ENCODE measurements around the gene SLC28A1.

Gene SLC28A1

GRCh38 chr15:84956199-84956598 is 71.7 kb downstream of the SLC28A1 start:
- no peak overlapping the region for H3K27ac Mint-ChIP-seq
- H3K36me3 Mint-ChIP-seq (ENCODE audit: low read depth), result no peaks in the 10 kb centered on the region
- peaks cover 2% of the 10 kb centered on the region for H3K27me3 Mint-ChIP-seq
- H3K9me3 Mint-ChIP-seq, result no peaks in the 10 kb centered on the region
- H3K4me3 Mint-ChIP-seq, result no peak overlapping the region
- intact Hi-C loops (cut with micrococcal nuclease), result no loop called here
- H3K4me1 Mint-ChIP-seq (ENCODE audit: low read depth), result peaks cover 31% of the 10 kb centered on the region

GRCh38 chr15:84960391-84961113 is 76.1 kb downstream of the SLC28A1 start:
- Mint-ChIP-seq H3K4me3 (no peak overlapping the region), H3K4me1 (ENCODE audit: low read depth) (peaks cover 27% of the 10 kb centered on the region), H3K9me3 (peaks cover 19% of the 10 kb centered on the region), H3K27me3 (peaks cover 2% of the 10 kb centered on the region), H3K27ac (no peak overlapping the region), H3K36me3 (ENCODE audit: low read depth) (no peaks in the 10 kb centered on the region)
- intact Hi-C loops (cut with micrococcal nuclease), result no loop called here

- Mint-ChIP-seq H3K9me3 (peaks cover 19% of the 10 kb centered on the region), H3K27ac (no peak overlapping the region), H3K27me3 (peaks cover 2% of the 10 kb centered on the region), H3K4me1 (ENCODE audit: low read depth) (peaks cover 22% of the 10 kb centered on the region), H3K4me3 (no peak overlapping the region), H3K36me3 (ENCODE audit: low read depth) (no peaks in the 10 kb centered on the region)
- intact Hi-C loops (cut with micrococcal nuclease), result no loop called here
These were observed 76.6 kb downstream of the SLC28A1 start for GRCh38 chr15:84961114-84961452.

GRCh38 chr15:84961707-84962106 is 77.2 kb downstream of the SLC28A1 start:
- Mint-ChIP-seq H3K27me3 (no peaks in the 10 kb centered on the region), H3K9me3 (peaks cover 19% of the 10 kb centered on the region), H3K4me3 (no peak overlapping the region), H3K36me3 (ENCODE audit: low read depth) (no peaks in the 10 kb centered on the region), H3K27ac (no peak overlapping the region), H3K4me1 (ENCODE audit: low read depth) (peaks cover 17% of the 10 kb centered on the region)
- intact Hi-C loops (cut with micrococcal nuclease), result no loop called here

- H3K27ac Mint-ChIP-seq, result no peak overlapping the region
- peaks cover 26% of the 10 kb centered on the region for H3K4me1 Mint-ChIP-seq (ENCODE audit: low read depth)
- H3K27me3 Mint-ChIP-seq, result no peaks in the 10 kb centered on the region
- H3K36me3 Mint-ChIP-seq (ENCODE audit: low read depth), result no peaks in the 10 kb centered on the region
- H3K4me3 Mint-ChIP-seq, result no peak overlapping the region
- peaks cover 19% of the 10 kb centered on the region for H3K9me3 Mint-ChIP-seq
- intact Hi-C loops (cut with micrococcal nuclease), result no loop called here
These were observed 78.5 kb downstream of the SLC28A1 start for GRCh38 chr15:84962955-84963354.

- intact Hi-C loops (cut with micrococcal nuclease), result no loop called here
- H3K4me3 Mint-ChIP-seq, result no peak overlapping the region
- no peaks in the 10 kb centered on the region for H3K36me3 Mint-ChIP-seq (ENCODE audit: low read depth)
- no peak overlapping the region for H3K27ac Mint-ChIP-seq
- peaks cover 19% of the 10 kb centered on the region for H3K9me3 Mint-ChIP-seq
- peaks cover 9% of the 10 kb centered on the region for H3K4me1 Mint-ChIP-seq (ENCODE audit: low read depth)
- no peaks in the 10 kb centered on the region for H3K27me3 Mint-ChIP-seq
These were observed 82.9 kb downstream of the SLC28A1 start for GRCh38 chr15:84967380-84967779.

GRCh38 chr15:84968301-84968700 is 83.8 kb downstream of the SLC28A1 start:
- Mint-ChIP-seq H3K27ac (no peak overlapping the region), H3K27me3 (no peaks in the 10 kb centered on the region), H3K9me3 (peaks cover 19% of the 10 kb centered on the region), H3K4me1 (ENCODE audit: low read depth) (peaks cover 9% of the 10 kb centered on the region), H3K36me3 (ENCODE audit: low read depth) (no peaks in the 10 kb centered on the region), H3K4me3 (no peak overlapping the region)
- intact Hi-C loops (cut with micrococcal nuclease), result no loop called here

GRCh38 chr15:84969257-84969656 is 84.8 kb downstream of the SLC28A1 start:
- H3K9me3 Mint-ChIP-seq, result peaks cover 13% of the 10 kb centered on the region
- no peak overlapping the region for H3K4me3 Mint-ChIP-seq
- no peaks in the 10 kb centered on the region for H3K27me3 Mint-ChIP-seq
- no peak overlapping the region for H3K27ac Mint-ChIP-seq
- intact Hi-C loops (cut with micrococcal nuclease), result no loop called here
- H3K4me1 Mint-ChIP-seq (ENCODE audit: low read depth), result peaks cover 9% of the 10 kb centered on the region
- no peaks in the 10 kb centered on the region for H3K36me3 Mint-ChIP-seq (ENCODE audit: low read depth)

- peaks cover 9% of the 10 kb centered on the region for H3K4me1 Mint-ChIP-seq (ENCODE audit: low read depth)
- H3K9me3 Mint-ChIP-seq, result no peaks in the 10 kb centered on the region
- H3K4me3 Mint-ChIP-seq, result no peak overlapping the region
- H3K27me3 Mint-ChIP-seq, result no peaks in the 10 kb centered on the region
- intact Hi-C loops (cut with micrococcal nuclease), result no loop called here
- no peak overlapping the region for H3K27ac Mint-ChIP-seq
- no peaks in the 10 kb centered on the region for H3K36me3 Mint-ChIP-seq (ENCODE audit: low read depth)
These were observed 86.4 kb downstream of the SLC28A1 start for GRCh38 chr15:84970843-84971242.

GRCh38 chr15:84973492-84974460 is 89.3 kb downstream of the SLC28A1 start:
- peaks cover 7% of the 10 kb centered on the region for H3K27me3 Mint-ChIP-seq
- no peaks in the 10 kb centered on the region for H3K9me3 Mint-ChIP-seq
- no peak overlapping the region for H3K27ac Mint-ChIP-seq
- H3K4me3 Mint-ChIP-seq, result no peak overlapping the region
- H3K36me3 Mint-ChIP-seq (ENCODE audit: low read depth), result no peaks in the 10 kb centered on the region
- H3K4me1 Mint-ChIP-seq (ENCODE audit: low read depth), result no peaks in the 10 kb centered on the region
- intact Hi-C loops (cut with micrococcal nuclease), result no loop called here

GRCh38 chr15:84975871-84976351 is 91.4 kb downstream of the SLC28A1 start:
- Mint-ChIP-seq H3K27me3 (peaks cover 16% of the 10 kb centered on the region), H3K27ac (no peak overlapping the region), H3K36me3 (ENCODE audit: low read depth) (peaks cover 9% of the 10 kb centered on the region), H3K4me1 (ENCODE audit: low read depth) (peaks cover 13% of the 10 kb centered on the region), H3K4me3 (no peak overlapping the region), H3K9me3 (no peaks in the 10 kb centered on the region)
- intact Hi-C loops (cut with micrococcal nuclease), result no loop called here

- no peaks in the 10 kb centered on the region for H3K9me3 Mint-ChIP-seq
- H3K4me3 Mint-ChIP-seq, result no peak overlapping the region
- H3K4me1 Mint-ChIP-seq (ENCODE audit: low read depth), result peaks cover 13% of the 10 kb centered on the region
- intact Hi-C loops (cut with micrococcal nuclease), result no loop called here
- peaks cover 9% of the 10 kb centered on the region for H3K36me3 Mint-ChIP-seq (ENCODE audit: low read depth)
- no peak overlapping the region for H3K27ac Mint-ChIP-seq
- peaks cover 16% of the 10 kb centered on the region for H3K27me3 Mint-ChIP-seq
These were observed 92.4 kb downstream of the SLC28A1 start for GRCh38 chr15:84976746-84977345.

GRCh38 chr15:84979651-84980050 is 95.2 kb downstream of the SLC28A1 start:
- peaks cover 16% of the 10 kb centered on the region for H3K4me1 Mint-ChIP-seq (ENCODE audit: low read depth)
- peaks cover 16% of the 10 kb centered on the region for H3K27me3 Mint-ChIP-seq
- peaks cover 9% of the 10 kb centered on the region for H3K36me3 Mint-ChIP-seq (ENCODE audit: low read depth)
- peak overlapping the region; percentile 97 for H3K4me3 Mint-ChIP-seq
- intact Hi-C loops (cut with micrococcal nuclease), result loop anchor here (2.0 to 10.0 kb wide), 4 partner anchors 25 to 345 kb away; no protein-coding TSS in a partner anchor
- H3K27ac Mint-ChIP-seq, result peak overlapping the region; percentile 33
- H3K9me3 Mint-ChIP-seq, result no peaks in the 10 kb centered on the region

Data from dendritic cell treated with granulocyte-macrophage colony-stimulating factor and Interleukin-4, amounts not matched to agents 40 ng/mL and 50 ng/mL, for 4 days (primary cell).